Measurements from ENCODE around the gene RBBP9. TPM values are rescaled to one million over a fixed set of nuclear protein-coding genes. Genes with fewer than 3 reads are reported as not detected.

RBBP9 gene
- total RNA-seq, 1 experiment from 2014 or later: 12.2 TPM

- CTCF ChIA-PET: no interaction called here
- ATAC-seq: no peak
- no peaks in the 10 kb centered on the region for H3K27me3 Mint-ChIP-seq (ENCODE audit: low read depth)
Observed at GRCh38 chr20:18533978-18534644, 37.1 kb upstream of the RBBP9 start.

More at GRCh38 chr20:18533978-18534644, 37.1 kb upstream of the RBBP9 start:
- POLR2A ChIA-PET: no interaction called here
- Mint-ChIP-seq H3K36me3 (peaks cover 77% of the 10 kb centered on the region), H3K4me3 (no peak overlapping the region), H3K9me3 (no peaks in the 10 kb centered on the region), H3K27ac (no peak overlapping the region), H3K4me1 (no peaks in the 10 kb centered on the region)
- TF ChIP-seq PRDM15 (CRISPR knock-in tag; IDR thresholded peaks at IDR 0.05) (no peak), JAZF1 (CRISPR knock-in tag; IDR thresholded peaks at IDR 0.05) (no peak), E2F5 (CRISPR knock-in tag; IDR thresholded peaks at IDR 0.05) (no peak), ZNF121 (CRISPR knock-in tag; IDR thresholded peaks at IDR 0.05) (no peak), ATF6 (CRISPR knock-in tag; IDR thresholded peaks at IDR 0.05) (no peak), PRRX2 (CRISPR knock-in tag; IDR thresholded peaks at IDR 0.05) (no peak), ATF1 (CRISPR knock-in tag; IDR thresholded peaks at IDR 0.05) (no peak), FOXJ3 (CRISPR knock-in tag; IDR thresholded peaks at IDR 0.05; ENCODE audit: borderline replicate concordance) (no peak), FOXP1 (CRISPR knock-in tag; IDR thresholded peaks at IDR 0.05; ENCODE audit: borderline replicate concordance) (no peak), ZNF532 (CRISPR knock-in tag; IDR thresholded peaks at IDR 0.05; ENCODE audit: borderline replicate concordance) (no peak), ZBTB43 (CRISPR knock-in tag; IDR thresholded peaks at IDR 0.05) (no peak), USF2 (CRISPR knock-in tag; IDR thresholded peaks at IDR 0.05) (no peak), CREM (CRISPR knock-in tag; IDR thresholded peaks at IDR 0.05) (no peak), NFYB (CRISPR knock-in tag; conservative IDR thresholded peaks at IDR 0.05; ENCODE audit: low read depth) (no peak), EMX1 (CRISPR knock-in tag; IDR thresholded peaks at IDR 0.05) (no peak), ZBTB21 (CRISPR knock-in tag; IDR thresholded peaks at IDR 0.05; ENCODE audit: borderline replicate concordance) (no peak)
- DNase-seq (ENCODE audit: low spot score): no peak

Measured in WTC11 (cell line).